ENCODE results near the gene NBPF3.
"Not testable (repeated sequence)": the region's sequence is repeated elsewhere in the genome, so short reads cannot be mapped to it uniquely, and the experiment has no call there.

NBPF3 gene

DNA sequence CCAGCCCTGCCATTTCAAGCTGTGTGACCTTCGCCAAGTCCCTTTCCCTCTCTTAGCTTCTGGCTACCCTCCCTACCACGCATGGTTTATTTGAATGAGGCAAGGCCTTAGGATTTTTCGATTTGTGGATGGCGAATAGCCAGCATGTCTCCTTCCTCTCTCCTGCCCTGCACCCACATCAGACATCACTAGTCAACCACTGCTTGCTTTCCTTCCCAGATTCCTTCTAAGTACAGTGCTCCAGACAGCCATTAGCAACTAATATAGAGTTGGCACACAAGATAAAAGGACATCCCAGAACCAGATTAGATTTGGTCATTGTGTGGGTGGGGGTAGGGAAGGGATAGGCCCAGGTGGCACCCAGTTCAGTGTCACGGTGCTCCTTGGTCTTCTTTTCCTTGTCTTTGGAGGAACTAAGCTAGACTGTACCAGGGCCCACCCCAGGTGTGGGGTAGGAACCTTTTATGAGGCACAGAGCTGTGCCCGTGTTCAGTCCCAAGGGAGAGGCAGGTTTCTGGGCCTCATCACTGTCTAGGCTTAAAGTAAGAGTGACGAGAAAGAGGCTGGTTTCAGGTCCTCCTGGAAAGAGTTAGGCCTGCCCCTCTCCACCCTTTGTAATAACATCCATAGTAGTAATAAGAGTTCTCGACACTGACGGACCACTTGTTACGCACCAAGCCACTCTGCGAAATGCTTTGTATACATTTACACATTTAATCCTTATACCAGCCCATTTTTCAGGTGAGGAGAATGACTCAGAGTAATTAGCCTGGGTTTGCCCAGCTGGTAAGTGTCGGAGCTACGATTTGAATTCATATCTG is 77.9 kb downstream of the NBPF3 start:
- TF ChIP-seq, protein P1, sequence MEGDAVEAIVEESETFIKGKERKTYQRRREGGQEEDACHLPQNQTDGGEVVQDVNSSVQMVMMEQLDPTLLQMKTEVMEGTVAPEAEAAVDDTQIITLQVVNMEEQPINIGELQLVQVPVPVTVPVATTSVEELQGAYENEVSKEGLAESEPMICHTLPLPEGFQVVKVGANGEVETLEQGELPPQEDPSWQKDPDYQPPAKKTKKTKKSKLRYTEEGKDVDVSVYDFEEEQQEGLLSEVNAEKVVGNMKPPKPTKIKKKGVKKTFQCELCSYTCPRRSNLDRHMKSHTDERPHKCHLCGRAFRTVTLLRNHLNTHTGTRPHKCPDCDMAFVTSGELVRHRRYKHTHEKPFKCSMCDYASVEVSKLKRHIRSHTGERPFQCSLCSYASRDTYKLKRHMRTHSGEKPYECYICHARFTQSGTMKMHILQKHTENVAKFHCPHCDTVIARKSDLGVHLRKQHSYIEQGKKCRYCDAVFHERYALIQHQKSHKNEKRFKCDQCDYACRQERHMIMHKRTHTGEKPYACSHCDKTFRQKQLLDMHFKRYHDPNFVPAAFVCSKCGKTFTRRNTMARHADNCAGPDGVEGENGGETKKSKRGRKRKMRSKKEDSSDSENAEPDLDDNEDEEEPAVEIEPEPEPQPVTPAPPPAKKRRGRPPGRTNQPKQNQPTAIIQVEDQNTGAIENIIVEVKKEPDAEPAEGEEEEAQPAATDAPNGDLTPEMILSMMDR (IDR thresholded peaks at IDR 0.05; ENCODE audit: extremely low read depth, insufficient read depth, missing control alignments): no peak
- no peak for DNase-seq (ENCODE audit: low spot score)
- in situ Hi-C loops (cut with MboI; ENCODE audit: low pct_unique_long_range_greater_than_20kb, low sequenced_read_pairs, unreplicated experiment): no loop called here

DNA sequence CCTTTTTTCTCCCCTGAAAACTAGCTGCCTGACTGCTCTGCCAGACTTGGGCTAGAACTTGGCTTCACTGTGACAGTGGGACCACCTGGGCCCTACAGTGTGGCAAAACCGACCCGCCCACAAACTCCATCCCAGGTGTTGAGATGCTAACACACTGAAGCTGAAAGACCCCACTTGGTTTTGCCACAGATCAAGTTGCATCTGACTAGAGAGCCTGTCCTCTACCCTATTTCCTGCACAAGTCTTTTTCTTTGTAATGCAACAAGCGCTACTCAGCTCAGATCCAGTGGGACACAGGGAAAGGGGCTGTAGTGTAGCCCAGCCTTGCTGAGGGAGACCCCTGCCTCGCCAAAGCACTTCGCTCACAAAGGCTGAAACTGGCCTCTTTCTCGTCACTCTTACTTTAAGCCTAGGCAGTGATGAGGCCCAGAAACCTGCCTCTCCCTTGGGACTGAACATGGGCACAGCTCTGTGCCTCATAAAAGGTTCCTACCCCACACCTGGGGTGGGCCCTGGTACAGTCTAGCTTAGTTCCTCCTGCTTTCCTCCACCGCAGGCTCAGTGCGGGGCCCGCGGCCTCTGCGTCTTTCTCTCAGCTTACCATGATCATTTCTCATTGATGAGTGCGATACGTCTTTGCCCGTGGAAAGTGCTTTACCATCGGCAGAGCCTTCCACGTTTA is 79.0 kb downstream of the NBPF3 start:
- in situ Hi-C loops (cut with MboI; ENCODE audit: low pct_unique_long_range_greater_than_20kb, low sequenced_read_pairs, unreplicated experiment): no loop called here
- no peak for DNase-seq (ENCODE audit: low spot score)
- TF ChIP-seq, protein P1 (IDR thresholded peaks at IDR 0.05; ENCODE audit: extremely low read depth, insufficient read depth, missing control alignments): no peak

DNA sequence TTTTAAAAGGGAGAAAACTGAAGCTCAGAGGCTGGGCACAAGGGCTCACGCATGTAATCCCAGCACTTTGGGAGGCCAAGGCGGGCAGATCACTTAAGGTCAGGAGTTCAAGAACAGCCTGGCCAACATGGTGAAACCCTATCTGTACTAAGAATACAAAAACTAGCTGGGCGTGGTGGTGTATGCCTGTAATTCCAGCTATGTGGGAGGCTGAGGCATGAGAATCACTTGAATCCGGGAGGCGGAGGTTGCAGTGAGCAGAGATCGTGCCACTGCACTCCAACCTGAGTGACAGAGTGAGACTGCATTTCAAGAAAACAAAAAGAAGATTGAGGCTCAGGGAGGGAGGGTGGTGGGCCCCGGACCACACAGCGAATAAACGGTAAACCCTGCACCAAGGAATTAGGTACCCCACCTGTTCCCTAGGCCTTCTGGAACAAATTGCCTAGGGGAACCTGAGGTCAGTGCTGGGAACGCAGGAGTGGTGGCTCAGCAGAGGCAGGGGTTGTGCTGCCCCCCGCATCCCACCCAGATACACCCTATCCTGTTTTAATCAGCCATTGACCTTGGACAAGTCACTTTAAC is 79.6 kb downstream of the NBPF3 start:
- DNase-seq (ENCODE audit: low spot score); in situ Hi-C loops (cut with MboI; ENCODE audit: low pct_unique_long_range_greater_than_20kb, low sequenced_read_pairs, unreplicated experiment): not testable (repeated sequence)

DNA sequence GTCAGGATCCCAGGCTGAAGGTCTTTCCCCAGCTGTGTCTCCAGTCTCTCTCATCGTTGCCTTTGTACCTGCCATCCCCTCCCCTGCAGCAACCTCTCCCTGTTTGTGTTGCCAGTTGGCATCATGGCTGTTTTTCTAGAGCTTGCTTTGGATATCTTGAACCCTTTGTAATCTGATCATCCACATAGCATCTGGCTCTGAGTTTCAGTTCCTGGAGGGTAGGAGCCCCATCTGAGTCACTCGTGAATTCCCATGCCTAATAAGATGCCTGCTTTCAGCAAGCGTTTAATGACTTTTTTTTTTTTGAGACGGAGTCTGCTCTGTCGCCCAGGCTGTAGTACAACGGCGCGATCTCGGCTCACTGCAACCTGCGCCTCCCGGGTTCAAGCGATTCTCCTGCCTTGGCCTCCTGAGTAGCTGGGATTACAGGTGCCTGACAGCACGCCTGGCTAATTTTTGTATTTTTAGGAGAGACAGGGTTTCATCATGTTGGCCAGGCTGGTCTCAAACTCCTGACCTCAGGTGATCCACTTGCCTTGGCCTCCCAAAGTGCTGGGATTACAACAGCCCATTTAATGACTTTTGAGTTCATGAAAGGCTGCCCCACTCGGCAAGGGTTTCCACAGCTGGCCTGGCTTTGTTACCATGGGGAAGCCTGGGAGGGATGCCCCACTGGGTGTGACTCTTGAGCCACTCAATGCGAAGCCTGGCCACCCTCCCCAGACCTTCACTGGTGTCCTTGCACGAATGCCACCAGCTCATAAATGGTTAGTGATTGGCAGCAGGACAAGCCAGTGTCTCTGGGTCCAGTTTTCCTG is 81.2 kb downstream of the NBPF3 start:
- TF ChIP-seq, protein P1 (IDR thresholded peaks at IDR 0.05; ENCODE audit: extremely low read depth, insufficient read depth, missing control alignments): no peak
- in situ Hi-C loops (cut with MboI; ENCODE audit: low pct_unique_long_range_greater_than_20kb, low sequenced_read_pairs, unreplicated experiment): no loop called here
- DNase-seq (ENCODE audit: low spot score): no peak

DNA sequence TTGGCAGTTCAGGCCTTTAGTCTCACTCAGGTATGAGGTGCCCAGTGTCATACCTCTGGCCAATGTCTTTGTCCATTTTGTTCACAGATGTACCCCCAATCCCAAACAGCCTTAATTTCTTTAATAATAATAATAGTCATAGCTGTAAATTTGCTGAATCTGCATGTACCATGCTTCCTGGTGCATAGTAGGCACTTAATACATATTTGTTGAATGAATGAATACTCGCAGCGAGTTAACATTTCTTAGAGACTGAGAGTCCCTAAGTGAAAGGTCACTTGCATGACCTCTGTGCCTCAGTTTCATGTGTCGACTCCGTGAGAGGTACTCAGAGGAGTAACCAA is 81.8 kb downstream of the NBPF3 start:
- TF ChIP-seq, protein P1 (IDR thresholded peaks at IDR 0.05; ENCODE audit: extremely low read depth, insufficient read depth, missing control alignments): no peak
- in situ Hi-C loops (cut with MboI; ENCODE audit: low pct_unique_long_range_greater_than_20kb, low sequenced_read_pairs, unreplicated experiment): no loop called here
- DNase-seq (ENCODE audit: low spot score): no peak

DNA sequence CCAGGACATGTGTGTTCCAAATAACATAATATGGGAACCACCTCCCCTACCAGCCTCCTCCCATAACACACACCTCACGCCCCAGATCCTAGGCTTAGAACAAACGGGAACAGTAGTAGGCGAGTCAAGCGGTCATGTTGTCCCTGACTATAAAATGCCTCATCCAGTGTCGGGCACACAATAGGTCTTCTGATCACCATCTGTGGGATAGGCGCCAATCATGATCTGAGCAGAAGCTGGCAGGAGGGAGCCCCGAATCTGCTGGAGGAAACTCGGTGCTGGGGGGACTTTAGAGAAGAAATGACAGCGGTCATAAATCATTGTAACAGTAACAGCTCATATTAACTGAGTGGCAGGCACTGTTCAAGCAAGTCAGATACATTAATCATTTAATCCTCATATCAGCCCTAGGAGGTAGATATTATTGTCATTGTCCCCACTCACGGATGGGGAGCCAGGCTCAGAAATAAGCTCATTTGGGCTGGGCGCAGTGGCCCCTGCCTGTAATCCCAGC is 82.6 kb downstream of the NBPF3 start:
- DNase-seq (ENCODE audit: low spot score): no peak
- in situ Hi-C loops (cut with MboI; ENCODE audit: low pct_unique_long_range_greater_than_20kb, low sequenced_read_pairs, unreplicated experiment): no loop called here

More for the DNA sequence above, 82.6 kb downstream of the NBPF3 start:
- TF ChIP-seq, protein P1 (IDR thresholded peaks at IDR 0.05; ENCODE audit: extremely low read depth, insufficient read depth, missing control alignments): no peak
